Measurements from ENCODE around the gene MAP3K4.

GRCh38 chr6:161166677-161167076 is 175.1 kb downstream of the MAP3K4 start:
- TF ChIP-seq CTCF (conservative IDR thresholded peaks at IDR 0.05; ENCODE audit: low read depth, low read length) (no peak), EZH2 (IDR thresholded peaks at IDR 0.05; ENCODE audit: borderline replicate concordance, low read depth, low read length, poor library complexity, severe bottlenecking) (no peak)

All from A673 (cell line).